Caki2 (cell line): Measurements from ENCODE around the gene DHX35. TPM values are rescaled to one million over a fixed set of nuclear protein-coding genes. Genes with fewer than 3 reads are reported as not detected.
A peak's percentile ranks its signal among the peaks of the same experiment; 100 is the strongest.

ENCODE experiments used
- DNase-seq: peaks from one replicate; pipeline ENCODE4 v3.0.0-alpha.2; 2015; ENCODE audit warnings: low read depth
- in situ Hi-C: cut with HindIII; loops from 2 replicates; pipeline ENCODE4 v1.10.0; 2016; ENCODE audit warnings: low sequenced_read_pairs, low pct_unique_long_range_greater_than_20kb, mixed read lengths
- total RNA-seq: library from RNA; depleted of rRNA; stranded (reverse); fragments of >200 nt; shearing (Covaris generic); gene quantifications from 2 replicates; pipeline ENCODE4 v1.2.3, GENCODE V29; 2014; ENCODE audit warnings: low replicate concordance; rRNA removed

The DHX35 gene
- 11.5 and 14.9 TPM in 2 replicates for total RNA-seq

GRCh38 chr20:38962044-38962927, at the start of gene DHX35:
DHX35 (plus strand) TSS chr20:38962344; CDS start chr20:38962368, 24 bp downstream.
- in situ Hi-C loops = no loop called here
- DNase-seq = peak; percentile 97

- in situ Hi-C loops = no loop called here
- DNase-seq = no peak
Measured at GRCh38 chr20:38915355-38915754, 46.8 kb upstream of the DHX35 start.

GRCh38 chr20:38917657-38918056, 44.5 kb upstream of the DHX35 start:
- DNase-seq = no peak
- in situ Hi-C loops = no loop called here

GRCh38 chr20:38918172-38918571, 44.0 kb upstream of the DHX35 start:
- no peak for DNase-seq
- in situ Hi-C loops = no loop called here

- in situ Hi-C loops = no loop called here
Measured at GRCh38 chr20:38919683-38920082, 42.5 kb upstream of the DHX35 start.

GRCh38 chr20:38920411-38920810, 41.7 kb upstream of the DHX35 start:
- no peak for DNase-seq
- in situ Hi-C loops = no loop called here

More at GRCh38 chr20:38919683-38920082, 42.5 kb upstream of the DHX35 start:
- no peak for DNase-seq

GRCh38 chr20:38920851-38921250, 41.3 kb upstream of the DHX35 start:
- in situ Hi-C loops = no loop called here
- DNase-seq = no peak

- no peak for DNase-seq
- in situ Hi-C loops = no loop called here
Measured at GRCh38 chr20:38924718-38925117, 37.4 kb upstream of the DHX35 start.

- peak; percentile 100 for DNase-seq
- in situ Hi-C loops = no loop called here
Measured at GRCh38 chr20:38926142-38926933, 35.8 kb upstream of the DHX35 start, which contains the start of gene FAM83D. FAM83D (plus strand) TSS chr20:38926417; CDS start chr20:38926443, 26 bp downstream.

GRCh38 chr20:38926934-38927616, 35.1 kb upstream of the DHX35 start:
- in situ Hi-C loops = no loop called here
- DNase-seq = peak; percentile 21

GRCh38 chr20:38927902-38928578, 34.1 kb upstream of the DHX35 start:
- in situ Hi-C loops = no loop called here
- DNase-seq = peak; percentile 29

- in situ Hi-C loops = no loop called here
- no peak for DNase-seq
Measured at GRCh38 chr20:38930242-38930569, 31.9 kb upstream of the DHX35 start.

GRCh38 chr20:38931984-38932383, 30.2 kb upstream of the DHX35 start:
- in situ Hi-C loops = no loop called here
- DNase-seq = no peak

- no peak for DNase-seq
Measured at GRCh38 chr20:38932457-38933120, 29.6 kb upstream of the DHX35 start.

GRCh38 chr20:38934530-38934929, 27.6 kb upstream of the DHX35 start:
- in situ Hi-C loops = no loop called here

More at GRCh38 chr20:38932457-38933120, 29.6 kb upstream of the DHX35 start:
- in situ Hi-C loops = no loop called here

GRCh38 chr20:38935285-38935684, 26.9 kb upstream of the DHX35 start:
- in situ Hi-C loops = no loop called here
- peak; percentile 44 for DNase-seq

More at GRCh38 chr20:38934530-38934929, 27.6 kb upstream of the DHX35 start:
- DNase-seq = no peak

- no peak for DNase-seq
- in situ Hi-C loops = no loop called here
Measured at GRCh38 chr20:38935967-38936407, 26.2 kb upstream of the DHX35 start.
